Forelimb muscle (tissue), 1 donor: Measurements from ENCODE around the gene PLEKHG1. TPM values are rescaled to one million over a fixed set of nuclear protein-coding genes. Genes with fewer than 3 reads are reported as not detected.
A peak's percentile ranks its signal among the peaks of the same experiment; 100 is the strongest.

ENCODE experiments used
- DNase-seq: peaks from one replicate; pipeline ENCODE4 v3.0.0-alpha.2; 2013; ENCODE audit warnings: low read depth
- polyA plus RNA-seq: library from polyadenylated mRNA; unstranded; fragments of 120-200 nt; gene quantifications from one replicate; pipeline ENCODE4 v1.2.1, GENCODE V29; 2013; ENCODE audit not compliant: insufficient read length

PLEKHG1 gene
- polyA plus RNA-seq, 1 donor, result 11.2 TPM

- DNase-seq, result no peak
These were observed 9.8 kb upstream of the PLEKHG1 start for GRCh38 chr6:150589852-150590251.

- no peak for DNase-seq
These were observed 9.2 kb upstream of the PLEKHG1 start for GRCh38 chr6:150590446-150590845.

GRCh38 chr6:150592377-150592995 lies 7.2 kb upstream of the PLEKHG1 start:
- DNase-seq, result no peak

- DNase-seq, result no peak
These were observed 6.6 kb upstream of the PLEKHG1 start for GRCh38 chr6:150593119-150593518.

GRCh38 chr6:150596439-150596838 lies 3.2 kb upstream of the PLEKHG1 start:
- no peak for DNase-seq

- DNase-seq, result no peak
These were observed 1.3 kb upstream of the PLEKHG1 start for GRCh38 chr6:150598401-150598800.

GRCh38 chr6:150598858-150599198 lies 857 bp upstream of the PLEKHG1 start:
- no peak for DNase-seq

GRCh38 chr6:150600010-150600300 lies 270 bp downstream of the PLEKHG1 start:
- no peak for DNase-seq

- peak; percentile 39 for DNase-seq
These were observed 774 bp downstream of the PLEKHG1 start for GRCh38 chr6:150600301-150601017.

- no peak for DNase-seq
These were observed 1.8 kb downstream of the PLEKHG1 start for GRCh38 chr6:150601439-150601838.

- no peak for DNase-seq
These were observed 3.5 kb downstream of the PLEKHG1 start for GRCh38 chr6:150603176-150603575.

- DNase-seq, result no peak
These were observed 4.8 kb downstream of the PLEKHG1 start for GRCh38 chr6:150604467-150604866.

- no peak for DNase-seq
These were observed 5.6 kb downstream of the PLEKHG1 start for GRCh38 chr6:150605333-150605732.

GRCh38 chr6:150606168-150606591 lies 6.5 kb downstream of the PLEKHG1 start:
- DNase-seq, result peak; percentile 71

- DNase-seq, result peak; percentile 22
These were observed 7.1 kb downstream of the PLEKHG1 start for GRCh38 chr6:150606647-150607328.

- DNase-seq, result no peak
These were observed 7.6 kb downstream of the PLEKHG1 start for GRCh38 chr6:150607329-150607650.

GRCh38 chr6:150610584-150610983 lies 10.9 kb downstream of the PLEKHG1 start:
- DNase-seq, result no peak

- no peak for DNase-seq
These were observed 13.6 kb downstream of the PLEKHG1 start for GRCh38 chr6:150613269-150613668.

- DNase-seq, result no peak
These were observed 16.3 kb downstream of the PLEKHG1 start for GRCh38 chr6:150615967-150616366.

GRCh38 chr6:150616586-150616985 lies 16.9 kb downstream of the PLEKHG1 start:
- no peak for DNase-seq

- no peak for DNase-seq
These were observed 17.4 kb downstream of the PLEKHG1 start for GRCh38 chr6:150617062-150617461.

GRCh38 chr6:150617496-150618460 lies 18.1 kb downstream of the PLEKHG1 start:
- DNase-seq, result no peak
